Measurements from ENCODE around the gene RNF10.
A peak's percentile ranks its signal among the peaks of the same experiment; 100 is the strongest.

RNF10 gene

GRCh38 chr12:120579179-120579578, 45.0 kb downstream of the RNF10 start:
- WGBS, 2 experiments (ENCODE audit: insufficient coverage in 2 of 2): no CpG with 5 or more reads among the region's 1 CpG
- Histone ChIP-seq H3K9me3 (ENCODE audit: control insufficient read depth, low read length) (no peaks in the 10 kb centered on the region), H3K27ac (ENCODE audit: low read depth, low read length, severe bottlenecking) (no peak overlapping the region), H3K4me1 (ENCODE audit: control insufficient read depth, insufficient read depth, low read length, poor library complexity, severe bottlenecking) (peaks cover 4% of the 10 kb centered on the region), H3K36me3 (ENCODE audit: control insufficient read depth, insufficient read depth, low read length) (peaks cover 54% of the 10 kb centered on the region), H3K4me3 (ENCODE audit: extremely low read depth, insufficient read depth, low read length, poor library complexity, severe bottlenecking) (no peak overlapping the region)

DNA sequence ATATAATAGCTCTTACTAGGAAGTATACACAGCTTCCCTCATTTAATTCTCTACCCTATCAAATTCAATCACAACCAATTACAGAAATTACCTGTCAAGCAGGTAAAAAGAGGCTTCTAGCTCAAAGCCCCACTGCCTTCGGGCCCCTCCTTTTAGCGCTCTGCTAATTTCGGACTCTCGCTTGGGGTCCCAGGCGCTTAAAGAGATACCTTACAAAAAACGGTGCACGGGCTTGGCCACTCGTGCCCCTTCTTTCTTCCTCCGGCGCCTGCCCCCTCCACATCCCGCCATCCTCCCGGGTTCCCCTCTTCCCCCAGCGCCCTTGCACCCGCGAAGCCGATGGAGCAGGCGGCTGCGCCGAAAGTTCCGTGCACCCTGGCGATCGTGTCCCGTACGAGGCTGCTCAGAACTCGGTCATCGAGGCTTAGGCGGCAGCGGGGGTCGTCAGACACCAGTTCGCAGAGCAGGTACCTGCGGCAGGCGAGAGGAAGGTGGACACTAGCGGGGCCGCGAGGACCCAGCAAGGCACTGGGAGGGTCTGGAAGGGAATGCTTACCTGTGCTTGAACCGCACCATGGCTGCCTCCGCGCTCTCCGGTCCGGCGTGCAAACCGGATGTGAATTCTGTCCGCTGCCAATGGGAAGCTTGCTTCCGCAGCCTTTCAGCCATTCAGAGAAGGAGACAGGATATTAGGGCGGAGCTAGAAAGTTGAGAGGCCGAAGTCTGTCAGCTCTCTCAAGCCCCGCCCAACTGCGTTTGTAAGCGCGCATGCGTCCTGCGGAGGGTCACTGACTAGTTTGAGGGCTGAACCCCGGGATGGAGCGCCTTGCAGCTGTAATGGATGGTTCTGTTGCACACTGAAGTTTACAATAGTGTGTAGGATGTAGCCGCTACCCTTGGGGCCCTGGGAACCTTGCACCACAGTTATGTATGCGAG, 46.9 kb downstream of the RNF10 start, which contains the start of gene POP5:
POP5 (minus strand) TSS at position 616 of the 937 bp plus-strand sequence; CDS start at position 576, 40 bp downstream.
- 0% methylated on average over 50 to 53 of the region's 56 CpGs for WGBS, 2 experiments (ENCODE audit: insufficient coverage in 2 of 2)
- Histone ChIP-seq H3K9me3 (ENCODE audit: control insufficient read depth, low read length) (no peaks in the 10 kb centered on the region), H3K36me3 (ENCODE audit: control insufficient read depth, insufficient read depth, low read length) (peaks cover 35% of the 10 kb centered on the region), H3K27ac (ENCODE audit: low read depth, low read length, severe bottlenecking) (peak within 1 kb of the TSS; percentile 55), H3K4me3 (ENCODE audit: extremely low read depth, insufficient read depth, low read length, poor library complexity, severe bottlenecking) (peak within 1 kb of the TSS; percentile 83), H3K4me1 (ENCODE audit: control insufficient read depth, insufficient read depth, low read length, poor library complexity, severe bottlenecking) (peaks cover 4% of the 10 kb centered on the region)

DNA sequence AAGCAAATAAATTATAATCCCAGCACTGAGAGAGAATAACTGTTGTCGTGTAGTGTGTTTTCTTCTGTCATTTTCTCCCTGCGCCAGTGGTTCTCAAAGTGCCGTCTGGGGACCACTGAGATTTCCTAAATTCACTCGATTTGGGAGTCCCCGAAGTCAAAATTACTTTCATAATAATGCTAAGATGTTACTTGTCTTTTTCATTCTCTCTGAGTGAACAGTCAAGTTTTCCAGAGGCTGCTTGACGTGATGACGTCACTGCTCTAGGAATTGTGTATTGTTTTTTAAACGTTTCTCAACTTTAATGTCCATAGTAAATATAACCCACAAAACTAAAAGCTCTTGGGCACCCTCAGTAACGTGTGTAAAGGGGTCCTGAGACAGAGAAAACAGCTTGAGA, 47.8 kb downstream of the RNF10 start:
- 50 to 87% methylated on average over 2 to 3 of the region's 9 CpGs for WGBS, 2 experiments (ENCODE audit: insufficient coverage in 2 of 2)
- Histone ChIP-seq H3K27ac (ENCODE audit: low read depth, low read length, severe bottlenecking) (no peak overlapping the region), H3K4me1 (ENCODE audit: control insufficient read depth, insufficient read depth, low read length, poor library complexity, severe bottlenecking) (peaks cover 4% of the 10 kb centered on the region), H3K36me3 (ENCODE audit: control insufficient read depth, insufficient read depth, low read length) (peaks cover 26% of the 10 kb centered on the region), H3K4me3 (ENCODE audit: extremely low read depth, insufficient read depth, low read length, poor library complexity, severe bottlenecking) (peak overlapping the region; percentile 83), H3K9me3 (ENCODE audit: control insufficient read depth, low read length) (no peaks in the 10 kb centered on the region)

DNA sequence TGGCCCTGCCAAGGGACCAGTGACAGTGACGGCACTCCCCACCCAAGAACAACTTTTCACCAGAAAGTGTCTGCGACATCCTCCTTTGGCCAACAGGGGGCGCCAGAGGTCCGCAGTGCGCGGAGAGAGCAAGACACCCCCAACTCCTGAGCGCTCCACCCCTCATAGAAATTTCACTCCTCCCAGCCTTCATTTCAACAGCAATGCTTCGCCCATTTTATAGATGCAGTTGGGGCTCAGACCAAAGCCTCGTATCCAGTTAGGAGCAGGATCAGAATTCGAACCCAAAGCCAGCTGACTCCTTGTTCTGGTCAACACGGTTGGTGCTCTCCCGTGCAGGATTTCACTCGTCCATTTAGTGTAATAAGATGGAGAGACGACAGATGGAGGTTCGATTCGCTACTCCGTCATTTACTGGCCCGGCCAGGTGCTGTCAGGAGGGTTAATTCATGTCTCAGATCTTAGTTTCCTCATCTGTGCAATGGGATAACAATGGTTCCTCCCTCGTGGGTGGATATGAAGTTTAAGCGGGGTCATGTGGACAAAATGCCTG, 49.4 kb downstream of the RNF10 start:
- Histone ChIP-seq H3K4me3 (ENCODE audit: extremely low read depth, insufficient read depth, low read length, poor library complexity, severe bottlenecking) (no peak overlapping the region), H3K36me3 (ENCODE audit: control insufficient read depth, insufficient read depth, low read length) (peaks cover 10% of the 10 kb centered on the region), H3K4me1 (ENCODE audit: control insufficient read depth, insufficient read depth, low read length, poor library complexity, severe bottlenecking) (peaks cover 4% of the 10 kb centered on the region), H3K27ac (ENCODE audit: low read depth, low read length, severe bottlenecking) (no peak overlapping the region), H3K9me3 (ENCODE audit: control insufficient read depth, low read length) (no peaks in the 10 kb centered on the region)
- 33 to 34% methylated on average over 15 to 16 of the region's 20 CpGs for WGBS, 2 experiments (ENCODE audit: insufficient coverage in 2 of 2)

DNA sequence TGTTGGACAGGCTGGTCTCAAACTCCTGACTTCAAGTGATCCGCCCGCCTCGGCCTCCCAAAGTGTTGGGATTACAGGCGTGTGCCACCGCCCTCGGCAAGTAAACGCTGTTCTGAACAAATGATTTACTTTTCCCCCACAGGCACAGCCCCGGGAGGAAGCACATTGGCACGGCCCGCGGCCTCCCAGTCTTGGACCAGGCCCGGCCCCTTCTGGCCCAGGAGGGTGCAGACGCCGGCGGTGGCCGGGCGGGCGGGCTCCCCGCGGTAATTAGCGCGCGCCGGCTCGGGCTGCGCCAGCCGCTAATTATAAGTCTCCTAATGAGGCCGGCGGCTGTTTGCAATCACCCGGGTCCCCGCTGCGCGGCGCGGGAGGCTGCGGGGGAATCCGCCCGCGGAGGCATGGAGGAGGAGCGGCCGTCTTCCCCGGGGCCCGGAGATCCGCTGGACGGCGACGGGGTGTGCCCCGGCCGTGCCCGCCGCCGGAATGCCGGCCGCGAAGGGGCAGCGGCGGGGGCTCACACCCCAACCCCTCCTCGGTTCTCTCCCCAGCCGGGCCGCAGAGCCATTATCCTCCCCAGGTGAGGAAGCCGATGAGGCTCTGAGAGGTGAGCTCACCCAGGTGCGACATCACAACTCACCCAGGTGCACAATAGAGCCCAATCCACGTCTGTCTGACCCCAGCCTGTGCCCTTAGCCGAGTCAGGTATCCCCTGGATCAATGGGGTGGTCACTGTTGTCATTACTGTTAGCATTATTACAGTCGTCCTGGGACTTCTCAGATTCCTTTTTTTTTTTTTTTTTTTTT, 50.4 kb downstream of the RNF10 start:
- H3K9me3 ChIP-seq (ENCODE audit: control insufficient read depth, low read length): no peaks in the 10 kb centered on the region
- no peak overlapping the region for H3K27ac ChIP-seq (ENCODE audit: low read depth, low read length, severe bottlenecking)
- peaks cover 4% of the 10 kb centered on the region for H3K4me1 ChIP-seq (ENCODE audit: control insufficient read depth, insufficient read depth, low read length, poor library complexity, severe bottlenecking)
- H3K36me3 ChIP-seq (ENCODE audit: control insufficient read depth, insufficient read depth, low read length): peaks cover under 1% of the 10 kb centered on the region
- H3K4me3 ChIP-seq (ENCODE audit: extremely low read depth, insufficient read depth, low read length, poor library complexity, severe bottlenecking): peak overlapping the region; percentile 27
- WGBS, 2 experiments (ENCODE audit: insufficient coverage in 2 of 2): 3 to 7% methylated on average over 45 to 61 of the region's 65 CpGs

DNA sequence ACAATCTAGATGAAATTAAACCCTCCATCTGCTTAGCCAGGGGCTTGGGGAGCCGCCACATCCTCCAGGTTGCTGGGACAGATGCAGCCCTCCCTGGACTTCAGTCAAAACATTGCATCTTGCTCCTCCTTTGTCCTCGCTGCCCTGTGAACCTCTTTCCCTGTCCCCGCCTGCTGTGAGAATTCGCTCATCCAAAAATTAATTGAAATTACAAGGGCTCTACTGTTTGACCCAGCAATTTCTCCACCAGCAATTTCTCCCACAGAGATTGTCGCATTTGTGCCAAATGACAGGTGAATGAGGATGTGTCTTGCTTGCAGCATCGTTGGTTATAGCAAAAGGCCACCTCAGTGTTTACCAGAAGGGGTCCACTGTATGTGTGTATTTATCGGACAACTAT, 52.0 kb downstream of the RNF10 start:
- no peaks in the 10 kb centered on the region for H3K36me3 ChIP-seq (ENCODE audit: control insufficient read depth, insufficient read depth, low read length)
- H3K27ac ChIP-seq (ENCODE audit: low read depth, low read length, severe bottlenecking): no peak overlapping the region
- WGBS, 2 experiments (ENCODE audit: insufficient coverage in 2 of 2): 72 to 74% methylated on average over 5 to 7 of the region's 7 CpGs
- no peaks in the 10 kb centered on the region for H3K9me3 ChIP-seq (ENCODE audit: control insufficient read depth, low read length)
- peaks cover 4% of the 10 kb centered on the region for H3K4me1 ChIP-seq (ENCODE audit: control insufficient read depth, insufficient read depth, low read length, poor library complexity, severe bottlenecking)
- H3K4me3 ChIP-seq (ENCODE audit: extremely low read depth, insufficient read depth, low read length, poor library complexity, severe bottlenecking): no peak overlapping the region

DNA sequence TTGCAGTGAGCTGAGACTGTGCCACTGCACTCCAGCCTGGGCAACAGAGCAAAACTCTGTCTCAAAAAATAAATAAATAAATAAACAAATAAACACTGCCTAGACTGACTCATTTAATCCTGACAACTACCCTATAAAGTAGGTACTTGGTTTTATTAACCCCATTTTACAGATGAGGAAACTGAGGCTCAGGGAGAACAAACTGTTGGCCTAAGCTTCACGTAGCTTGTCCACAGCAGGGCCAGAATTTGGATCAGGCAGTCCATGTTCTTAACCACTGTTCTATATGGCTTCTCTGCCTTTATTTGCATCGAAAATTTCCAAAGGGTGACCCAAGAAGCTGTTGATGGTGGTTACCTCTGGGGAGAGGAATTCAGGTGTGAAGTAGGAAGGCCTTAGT, 52.7 kb downstream of the RNF10 start:
- 100% methylated on average over 1 of the region's 2 CpGs for WGBS, 2 experiments (ENCODE audit: insufficient coverage in 2 of 2)
- Histone ChIP-seq H3K9me3 (ENCODE audit: control insufficient read depth, low read length) (no peaks in the 10 kb centered on the region), H3K4me3 (ENCODE audit: extremely low read depth, insufficient read depth, low read length, poor library complexity, severe bottlenecking) (no peak overlapping the region), H3K4me1 (ENCODE audit: control insufficient read depth, insufficient read depth, low read length, poor library complexity, severe bottlenecking) (peaks cover 2% of the 10 kb centered on the region), H3K36me3 (ENCODE audit: control insufficient read depth, insufficient read depth, low read length) (no peaks in the 10 kb centered on the region), H3K27ac (ENCODE audit: low read depth, low read length, severe bottlenecking) (no peak overlapping the region)

DNA sequence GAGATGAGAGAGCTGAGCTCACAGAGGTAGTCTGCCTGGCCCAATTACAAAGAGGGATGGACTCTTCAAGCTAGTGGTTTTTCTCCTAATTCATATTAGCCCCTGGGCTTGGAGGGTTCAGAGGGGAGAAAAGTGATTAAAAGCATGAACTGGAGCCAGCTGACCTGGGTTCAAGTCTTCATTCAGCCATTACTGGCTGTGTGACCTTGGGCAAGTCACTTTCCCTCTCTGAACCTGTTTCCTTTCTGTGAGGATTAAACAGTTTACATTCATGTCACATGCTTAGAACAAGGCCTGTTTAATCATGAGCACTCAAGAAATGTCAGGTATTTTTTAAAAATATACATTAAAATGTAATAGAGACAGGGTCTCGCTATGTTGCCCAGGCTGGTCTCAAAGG, 54.2 kb downstream of the RNF10 start:
- Histone ChIP-seq H3K36me3 (ENCODE audit: control insufficient read depth, insufficient read depth, low read length) (no peaks in the 10 kb centered on the region), H3K4me1 (ENCODE audit: control insufficient read depth, insufficient read depth, low read length, poor library complexity, severe bottlenecking) (no peaks in the 10 kb centered on the region), H3K27ac (ENCODE audit: low read depth, low read length, severe bottlenecking) (no peak overlapping the region), H3K9me3 (ENCODE audit: control insufficient read depth, low read length) (no peaks in the 10 kb centered on the region), H3K4me3 (ENCODE audit: extremely low read depth, insufficient read depth, low read length, poor library complexity, severe bottlenecking) (no peak overlapping the region)
- 80 to 100% methylated on average over 1 of the region's 1 CpG for WGBS, 2 experiments (ENCODE audit: insufficient coverage in 2 of 2)

- Histone ChIP-seq H3K36me3 (ENCODE audit: control insufficient read depth, insufficient read depth, low read length) (no peaks in the 10 kb centered on the region), H3K9me3 (ENCODE audit: control insufficient read depth, low read length) (no peaks in the 10 kb centered on the region), H3K4me1 (ENCODE audit: control insufficient read depth, insufficient read depth, low read length, poor library complexity, severe bottlenecking) (no peaks in the 10 kb centered on the region), H3K4me3 (ENCODE audit: extremely low read depth, insufficient read depth, low read length, poor library complexity, severe bottlenecking) (no peak overlapping the region), H3K27ac (ENCODE audit: low read depth, low read length, severe bottlenecking) (no peak overlapping the region)
- 93 to 95% methylated on average over 9 to 17 of the region's 17 CpGs for WGBS, 2 experiments (ENCODE audit: insufficient coverage in 2 of 2)
These were observed 55.1 kb downstream of the RNF10 start for GRCh38 chr12:120588948-120589930.

All from mesodermal cell (in vitro differentiated cells).